ENCODE data around the gene WRAP53.
"Not testable (repeated sequence)": the region's sequence is repeated elsewhere in the genome, so short reads cannot be mapped to it uniquely, and the experiment has no call there.

The WRAP53 gene

DNA sequence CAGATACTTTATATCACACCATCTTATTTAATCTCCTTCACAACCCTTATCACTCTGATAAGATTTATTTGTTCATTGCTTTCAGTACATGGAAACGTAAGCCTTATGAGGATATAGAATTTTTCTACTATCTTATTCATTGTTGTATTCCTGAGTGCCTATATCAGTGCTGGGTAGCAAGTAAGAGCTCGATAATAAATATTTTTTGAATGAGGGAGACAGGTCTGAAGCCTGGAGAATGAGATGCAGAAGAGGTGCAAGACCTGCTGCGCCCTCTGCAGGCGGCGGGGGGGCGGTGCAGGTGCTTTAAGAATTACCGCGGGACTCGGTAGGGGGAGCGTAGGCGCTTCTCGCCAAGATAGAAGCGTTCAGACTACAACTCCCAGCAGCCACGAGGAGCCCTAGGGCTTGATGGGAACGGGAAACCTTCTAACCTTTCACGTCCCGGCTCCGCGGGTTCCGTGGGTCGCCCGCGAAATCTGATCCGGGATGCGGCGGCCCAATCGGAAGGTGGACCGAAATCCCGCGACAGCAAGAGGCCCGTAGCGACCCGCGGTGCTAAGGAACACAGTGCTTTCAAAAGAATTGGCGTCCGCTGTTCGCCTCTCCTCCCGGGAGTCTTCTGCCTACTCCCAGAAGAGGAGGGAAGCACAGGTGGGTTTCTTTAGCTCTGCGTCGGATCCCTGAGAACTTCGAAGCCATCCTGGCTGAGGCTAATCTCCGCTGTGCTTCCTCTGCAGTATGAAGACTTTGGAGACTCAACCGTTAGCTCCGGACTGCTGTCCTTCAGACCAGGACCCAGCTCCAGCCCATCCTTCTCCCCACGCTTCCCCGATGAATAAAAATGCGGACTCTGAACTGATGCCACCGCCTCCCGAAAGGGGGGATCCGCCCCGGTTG lies at the start of gene WRAP53:
Gene WRAP53 (plus strand): TSS at position 570 of the 900 bp plus-strand sequence. CDS start 172 bp downstream, at position 742.
- Mint-ChIP-seq H3K27ac (peak within 1 kb of the TSS; percentile 98), H3K4me3 (peak within 1 kb of the TSS; percentile 98), H3K9me3 (no peaks in the 10 kb centered on the region), H3K36me3 (ENCODE audit: low read depth) (peaks cover 69% of the 10 kb centered on the region), H3K27me3 (no peaks in the 10 kb centered on the region), H3K4me1 (ENCODE audit: low read depth) (peaks cover 47% of the 10 kb centered on the region)
- intact Hi-C loops (cut with micrococcal nuclease), result loop anchor here (2.0 to 5.0 kb wide), 2 partner anchors 61 to 116 kb away; partner anchors contain the start of gene SAT2

- Mint-ChIP-seq H3K4me3 (no peak overlapping the region), H3K4me1 (ENCODE audit: low read depth) (peaks cover 21% of the 10 kb centered on the region), H3K36me3 (ENCODE audit: low read depth) (no peaks in the 10 kb centered on the region), H3K9me3 (no peaks in the 10 kb centered on the region), H3K27ac (no peak overlapping the region), H3K27me3 (peaks cover 8% of the 10 kb centered on the region)
- intact Hi-C loops (cut with micrococcal nuclease), result no loop called here
Measured at GRCh38 chr17:7640783-7641182, 47.5 kb upstream of the WRAP53 start.

- H3K27me3 Mint-ChIP-seq; H3K9me3 Mint-ChIP-seq; H3K27ac Mint-ChIP-seq; H3K36me3 Mint-ChIP-seq (ENCODE audit: low read depth); intact Hi-C loops (cut with micrococcal nuclease); H3K4me3 Mint-ChIP-seq: not testable (repeated sequence)
- peaks cover 28% of the 10 kb centered on the region for H3K4me1 Mint-ChIP-seq (ENCODE audit: low read depth)
Measured at GRCh38 chr17:7641635-7642034, 46.6 kb upstream of the WRAP53 start.

DNA sequence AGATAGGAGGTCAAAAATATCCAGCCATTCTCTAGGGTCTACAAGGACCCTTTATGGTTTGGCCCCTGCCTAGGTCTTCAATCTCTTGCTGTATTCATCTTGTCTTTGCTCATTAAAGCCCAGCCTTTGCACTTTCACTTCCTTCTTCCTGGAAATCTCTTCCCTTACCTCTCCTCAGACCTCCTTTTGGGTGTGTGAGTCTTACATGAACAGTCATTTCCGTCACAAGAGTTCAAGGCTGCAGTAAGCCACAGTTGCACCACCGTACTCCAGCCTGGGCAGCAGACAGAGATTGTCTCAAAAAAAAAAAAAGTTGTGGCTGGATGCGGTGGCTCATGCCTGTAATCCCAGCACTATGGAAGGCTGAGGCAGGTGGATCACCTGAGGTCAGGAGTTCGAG lies 43.5 kb upstream of the WRAP53 start:
- intact Hi-C loops (cut with micrococcal nuclease), result no loop called here
- H3K36me3 Mint-ChIP-seq (ENCODE audit: low read depth), result no peaks in the 10 kb centered on the region
- peaks cover 34% of the 10 kb centered on the region for H3K4me1 Mint-ChIP-seq (ENCODE audit: low read depth)
- H3K27me3 Mint-ChIP-seq, result peaks cover 17% of the 10 kb centered on the region
- peak overlapping the region; percentile 48 for H3K27ac Mint-ChIP-seq
- no peaks in the 10 kb centered on the region for H3K9me3 Mint-ChIP-seq
- peak overlapping the region; percentile 4 for H3K4me3 Mint-ChIP-seq

- H3K4me1 Mint-ChIP-seq (ENCODE audit: low read depth), result peaks cover 51% of the 10 kb centered on the region
- intact Hi-C loops (cut with micrococcal nuclease), result no loop called here
Measured at GRCh38 chr17:7646457-7646856, 41.8 kb upstream of the WRAP53 start.

GRCh38 chr17:7647018-7647417 lies 41.3 kb upstream of the WRAP53 start:
- intact Hi-C loops (cut with micrococcal nuclease), result no loop called here
- no peaks in the 10 kb centered on the region for H3K9me3 Mint-ChIP-seq
- peak overlapping the region; percentile 15 for H3K27ac Mint-ChIP-seq
- H3K36me3 Mint-ChIP-seq (ENCODE audit: low read depth), result no peaks in the 10 kb centered on the region
- peaks cover 47% of the 10 kb centered on the region for H3K4me1 Mint-ChIP-seq (ENCODE audit: low read depth)
- no peak overlapping the region for H3K4me3 Mint-ChIP-seq
- H3K27me3 Mint-ChIP-seq, result peaks cover 33% of the 10 kb centered on the region

More at GRCh38 chr17:7646457-7646856, 41.8 kb upstream of the WRAP53 start:
- no peak overlapping the region for H3K4me3 Mint-ChIP-seq
- H3K9me3 Mint-ChIP-seq, result no peaks in the 10 kb centered on the region
- peaks cover 29% of the 10 kb centered on the region for H3K27me3 Mint-ChIP-seq
- no peaks in the 10 kb centered on the region for H3K36me3 Mint-ChIP-seq (ENCODE audit: low read depth)
- peak overlapping the region; percentile 15 for H3K27ac Mint-ChIP-seq

DNA sequence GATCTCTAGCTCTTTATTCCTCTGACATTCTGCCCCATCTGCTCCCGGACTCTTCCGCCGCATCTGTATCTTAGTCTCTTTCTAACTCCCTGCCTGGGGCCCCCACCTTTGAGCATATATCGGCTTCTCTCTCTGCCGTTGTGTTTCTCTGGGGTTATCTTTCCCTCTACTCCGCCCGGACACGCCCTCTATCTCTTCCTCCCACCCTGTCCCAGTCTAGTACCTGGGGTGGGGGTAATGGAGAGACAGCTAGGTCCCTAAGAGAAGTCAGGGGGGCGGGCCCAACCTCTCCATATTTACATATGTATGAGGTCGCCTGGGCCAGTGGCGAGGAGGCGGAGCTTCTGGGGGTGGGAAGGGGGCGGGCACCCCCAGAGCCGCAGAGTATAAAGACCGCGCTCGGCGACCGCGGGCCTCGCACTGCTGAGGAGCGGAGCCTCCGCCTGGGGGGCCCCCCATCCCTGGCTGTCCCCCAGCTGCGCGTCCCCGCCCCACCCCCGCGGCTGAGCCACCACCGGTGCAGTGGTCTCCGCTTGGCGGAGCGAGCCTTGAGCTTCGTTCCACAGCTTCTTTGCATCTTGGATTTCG lies 37.7 kb upstream of the WRAP53 start, which contains the start of gene ATP1B2:
Gene ATP1B2 (plus strand): TSS at position 418 of the 588 bp plus-strand sequence. CDS start 593 bp downstream, outside the sequence.
- no peak within 1 kb of the TSS for H3K27ac Mint-ChIP-seq
- H3K27me3 Mint-ChIP-seq, result peaks cover 66% of the 10 kb centered on the region
- H3K9me3 Mint-ChIP-seq, result no peaks in the 10 kb centered on the region
- H3K4me1 Mint-ChIP-seq (ENCODE audit: low read depth), result peaks cover 44% of the 10 kb centered on the region
- peak within 1 kb of the TSS; percentile 80 for H3K4me3 Mint-ChIP-seq
- no peaks in the 10 kb centered on the region for H3K36me3 Mint-ChIP-seq (ENCODE audit: low read depth)
- intact Hi-C loops (cut with micrococcal nuclease), result no loop called here

- Mint-ChIP-seq H3K9me3 (no peaks in the 10 kb centered on the region), H3K36me3 (ENCODE audit: low read depth) (no peaks in the 10 kb centered on the region), H3K4me1 (ENCODE audit: low read depth) (peaks cover 41% of the 10 kb centered on the region), H3K4me3 (peak overlapping the region; percentile 80), H3K27ac (no peak overlapping the region), H3K27me3 (peaks cover 67% of the 10 kb centered on the region)
- intact Hi-C loops (cut with micrococcal nuclease), result no loop called here
Measured at GRCh38 chr17:7651097-7651664, 37.1 kb upstream of the WRAP53 start.

GRCh38 chr17:7651665-7652387 lies 36.5 kb upstream of the WRAP53 start:
- peaks cover 70% of the 10 kb centered on the region for H3K27me3 Mint-ChIP-seq
- H3K4me1 Mint-ChIP-seq (ENCODE audit: low read depth), result peaks cover 35% of the 10 kb centered on the region
- no peaks in the 10 kb centered on the region for H3K36me3 Mint-ChIP-seq (ENCODE audit: low read depth)
- intact Hi-C loops (cut with micrococcal nuclease), result no loop called here
- no peaks in the 10 kb centered on the region for H3K9me3 Mint-ChIP-seq
- H3K27ac Mint-ChIP-seq, result no peak overlapping the region
- H3K4me3 Mint-ChIP-seq, result peak overlapping the region; percentile 30

DNA sequence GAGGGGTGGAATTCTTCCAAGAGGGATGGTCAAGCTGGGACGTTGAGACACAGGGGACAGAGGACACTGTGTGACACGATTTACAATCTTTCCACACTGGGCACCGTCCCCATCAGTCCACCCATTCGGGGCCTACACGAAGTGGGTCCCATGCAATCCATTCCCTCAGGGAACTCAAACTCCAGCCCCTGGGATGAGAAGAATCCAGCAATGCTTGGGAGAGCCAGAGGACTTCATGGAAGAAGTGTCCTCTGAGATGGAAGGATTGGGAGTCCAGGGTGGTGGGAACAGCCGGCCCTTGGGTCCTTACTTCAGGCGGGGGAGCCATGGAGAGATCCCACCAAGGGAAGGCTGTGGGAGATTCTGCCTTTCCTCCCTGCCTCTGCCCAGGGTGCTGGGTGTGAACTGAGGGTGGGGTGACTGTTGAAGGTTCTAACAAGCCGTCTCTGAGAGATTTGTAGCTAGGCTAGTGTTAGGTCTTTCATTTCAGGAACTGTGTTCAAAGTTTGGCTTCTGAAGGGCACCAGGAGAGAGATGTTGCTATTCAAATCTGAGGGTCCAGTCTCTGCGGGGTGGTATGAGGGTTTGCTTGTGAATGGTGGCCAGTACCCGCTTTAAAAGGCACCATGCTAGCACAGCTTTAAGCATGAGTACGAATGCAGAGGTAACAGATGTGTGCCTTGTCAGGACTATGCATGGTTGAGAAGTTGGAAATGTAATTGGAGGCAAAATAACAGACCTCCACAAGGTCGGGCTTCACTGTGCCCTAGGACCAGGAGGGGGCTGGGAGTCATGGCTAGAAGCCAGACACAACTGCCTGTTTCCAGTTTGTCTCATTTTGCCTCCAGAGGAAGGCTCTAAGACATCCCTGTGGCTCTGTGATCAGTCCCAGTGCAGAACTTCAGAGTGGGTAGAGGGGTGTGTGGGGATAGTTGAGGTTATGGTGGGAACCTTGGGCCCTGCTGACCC lies 35.6 kb upstream of the WRAP53 start:
- Mint-ChIP-seq H3K9me3 (no peaks in the 10 kb centered on the region), H3K36me3 (ENCODE audit: low read depth) (no peaks in the 10 kb centered on the region), H3K4me1 (ENCODE audit: low read depth) (peaks cover 40% of the 10 kb centered on the region), H3K4me3 (no peak overlapping the region), H3K27ac (no peak overlapping the region), H3K27me3 (peaks cover 70% of the 10 kb centered on the region)
- intact Hi-C loops (cut with micrococcal nuclease), result no loop called here

- Mint-ChIP-seq H3K36me3 (ENCODE audit: low read depth) (no peaks in the 10 kb centered on the region), H3K9me3 (no peaks in the 10 kb centered on the region), H3K27ac (peak overlapping the region; percentile 16), H3K27me3 (peaks cover 57% of the 10 kb centered on the region), H3K4me1 (ENCODE audit: low read depth) (peaks cover 37% of the 10 kb centered on the region), H3K4me3 (no peak overlapping the region)
- intact Hi-C loops (cut with micrococcal nuclease), result no loop called here
Measured at GRCh38 chr17:7654832-7655540, 33.3 kb upstream of the WRAP53 start.

DNA sequence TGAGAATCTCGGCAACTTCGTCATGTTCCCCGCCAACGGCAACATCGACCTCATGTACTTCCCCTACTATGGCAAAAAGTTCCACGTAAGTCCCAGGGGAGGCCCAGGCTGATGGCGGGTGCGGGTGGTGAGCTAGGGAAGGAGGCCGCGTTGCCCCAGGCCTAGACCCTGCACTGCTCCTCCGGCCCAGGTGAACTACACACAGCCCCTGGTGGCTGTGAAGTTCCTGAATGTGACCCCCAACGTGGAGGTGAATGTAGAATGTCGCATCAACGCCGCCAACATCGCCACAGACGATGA lies 32.8 kb upstream of the WRAP53 start:
- Mint-ChIP-seq H3K27ac (peak overlapping the region; percentile 16), H3K27me3 (peaks cover 52% of the 10 kb centered on the region), H3K9me3 (no peaks in the 10 kb centered on the region), H3K4me1 (ENCODE audit: low read depth) (peaks cover 32% of the 10 kb centered on the region), H3K4me3 (no peak overlapping the region), H3K36me3 (ENCODE audit: low read depth) (no peaks in the 10 kb centered on the region)
- intact Hi-C loops (cut with micrococcal nuclease), result no loop called here

All from dendritic cell treated with granulocyte-macrophage colony-stimulating factor and Interleukin-4, amounts not matched to agents 40 ng/mL and 50 ng/mL, for 4 days (primary cell).